NB4 (cell line): ENCODE measurements around the gene RAF1.

Experiments used
- MYC ChIP-seq: IDR thresholded peaks from 2 replicates; pipeline ENCODE4 v1.6.1; 2011; ENCODE audit warnings: low read depth, low read length
- POLR2A ChIP-seq: IDR thresholded peaks from 2 replicates; pipeline ENCODE4 v1.6.1; 2011; ENCODE audit warnings: mild to moderate bottlenecking; ENCODE audit not compliant: insufficient read length; ENCODE audit errors: extremely low read depth
- TF ChIP-seq, protein P1 (sequence below): IDR thresholded peaks from one replicate; pipeline ENCODE4 v1.5.1; 2012; ENCODE audit warnings: low read depth, low read length

- TF ChIP-seq, protein P1, sequence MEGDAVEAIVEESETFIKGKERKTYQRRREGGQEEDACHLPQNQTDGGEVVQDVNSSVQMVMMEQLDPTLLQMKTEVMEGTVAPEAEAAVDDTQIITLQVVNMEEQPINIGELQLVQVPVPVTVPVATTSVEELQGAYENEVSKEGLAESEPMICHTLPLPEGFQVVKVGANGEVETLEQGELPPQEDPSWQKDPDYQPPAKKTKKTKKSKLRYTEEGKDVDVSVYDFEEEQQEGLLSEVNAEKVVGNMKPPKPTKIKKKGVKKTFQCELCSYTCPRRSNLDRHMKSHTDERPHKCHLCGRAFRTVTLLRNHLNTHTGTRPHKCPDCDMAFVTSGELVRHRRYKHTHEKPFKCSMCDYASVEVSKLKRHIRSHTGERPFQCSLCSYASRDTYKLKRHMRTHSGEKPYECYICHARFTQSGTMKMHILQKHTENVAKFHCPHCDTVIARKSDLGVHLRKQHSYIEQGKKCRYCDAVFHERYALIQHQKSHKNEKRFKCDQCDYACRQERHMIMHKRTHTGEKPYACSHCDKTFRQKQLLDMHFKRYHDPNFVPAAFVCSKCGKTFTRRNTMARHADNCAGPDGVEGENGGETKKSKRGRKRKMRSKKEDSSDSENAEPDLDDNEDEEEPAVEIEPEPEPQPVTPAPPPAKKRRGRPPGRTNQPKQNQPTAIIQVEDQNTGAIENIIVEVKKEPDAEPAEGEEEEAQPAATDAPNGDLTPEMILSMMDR, result no peak
- TF ChIP-seq POLR2A, result no peak
- TF ChIP-seq MYC, result no peak
Measured at GRCh38 chr3:12549971-12550760, 113.8 kb downstream of the RAF1 start.
